GM12873 (cell line): Measurements from ENCODE around the gene TENM3.

Source experiments
- CTCF ChIP-seq: IDR thresholded peaks from 2 replicates; pipeline ENCODE4 v1.5.1; 2012; ENCODE audit warnings: low read depth, mild to moderate bottlenecking, moderate library complexity, low read length, control low read depth; ENCODE audit not compliant: insufficient read depth; ENCODE audit errors: missing control alignments

TENM3 gene

GRCh38 chr4:182842759-182843390, 599.7 kb downstream of the TENM3 start:
- no peak for TF ChIP-seq CTCF

- TF ChIP-seq CTCF, result no peak
Observed at GRCh38 chr4:182843808-182844325, 600.7 kb downstream of the TENM3 start.

- no peak for TF ChIP-seq CTCF
Observed at GRCh38 chr4:182845618-182846017, 602.4 kb downstream of the TENM3 start.

DNA sequence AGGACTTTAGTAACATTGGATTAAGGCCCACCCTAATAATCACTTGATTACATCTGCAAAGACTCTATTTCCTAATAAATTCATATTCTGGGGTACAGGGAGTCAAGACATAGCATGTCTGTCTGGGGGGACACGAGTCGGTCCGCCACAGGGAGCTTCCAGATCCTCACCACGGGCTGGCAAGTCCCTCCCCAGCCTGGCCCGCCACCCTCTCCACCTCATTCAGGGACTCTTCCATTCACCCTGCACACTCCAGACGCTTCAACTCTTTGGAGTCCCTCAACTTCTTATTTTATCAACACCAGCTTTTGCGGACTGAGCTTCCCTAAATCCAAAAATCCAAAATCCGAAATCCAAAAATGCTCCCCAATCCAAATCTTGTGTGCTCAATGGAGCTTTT, 602.8 kb downstream of the TENM3 start:
- no peak for TF ChIP-seq CTCF

DNA sequence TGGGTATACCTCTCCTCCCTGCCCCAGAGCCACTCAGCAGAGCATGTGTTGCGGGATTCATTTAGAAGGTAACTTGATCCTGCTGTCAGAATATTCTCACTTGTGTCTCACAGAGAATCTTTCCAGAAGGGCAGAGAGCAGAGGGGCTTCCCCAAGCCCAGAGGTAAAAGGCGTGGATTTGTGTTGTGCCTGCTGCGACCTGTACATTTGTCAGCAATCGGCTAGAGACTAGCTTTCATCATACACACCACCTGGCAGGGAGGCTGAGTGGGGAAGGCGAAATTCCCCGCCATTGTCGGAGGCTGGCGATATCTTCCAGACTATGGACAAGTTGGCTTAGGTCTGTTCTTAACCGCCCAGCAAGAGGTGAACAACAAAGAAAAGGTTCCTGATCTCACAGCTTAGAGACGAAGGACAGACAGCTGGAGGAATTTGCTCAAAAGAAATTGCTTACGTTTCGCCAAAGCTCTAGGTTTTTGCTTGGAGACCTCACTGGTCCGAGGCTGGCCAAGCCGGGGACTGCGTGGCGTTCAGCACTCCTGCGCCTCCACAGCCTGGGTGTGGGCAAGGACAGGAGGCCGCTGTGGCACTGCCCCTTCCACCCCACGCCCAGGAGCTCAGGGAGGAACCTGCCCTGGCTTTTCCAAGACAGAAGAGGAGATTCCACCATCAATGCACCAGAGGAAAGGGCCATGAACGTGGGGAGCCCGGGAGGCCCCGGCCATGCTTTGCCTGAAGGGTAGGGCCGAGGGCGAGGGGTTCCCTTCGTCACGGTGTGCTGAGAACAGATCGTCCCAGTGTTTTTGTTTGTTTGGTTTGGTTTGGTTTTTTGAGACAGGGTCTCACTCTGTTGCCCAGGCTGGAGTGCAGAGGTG, 604.6 kb downstream of the TENM3 start:
- TF ChIP-seq CTCF, result no peak

DNA sequence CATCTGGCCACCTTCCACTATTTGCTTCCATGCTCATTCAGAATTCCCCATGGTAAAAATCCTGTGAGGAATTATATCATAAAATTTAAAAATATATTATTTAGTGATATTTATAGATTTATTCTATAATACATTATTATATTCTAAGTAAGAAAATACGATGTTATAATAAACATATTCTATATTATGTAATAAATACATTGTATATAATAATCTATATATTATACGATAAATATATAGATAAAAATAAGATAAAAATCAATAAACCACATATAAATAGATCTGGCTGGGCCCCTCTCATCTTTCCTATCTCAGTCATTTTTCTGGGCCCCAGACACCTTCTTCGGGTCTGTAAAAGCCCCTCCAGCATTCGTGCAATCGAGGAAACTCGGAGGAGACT, 605.5 kb downstream of the TENM3 start:
- TF ChIP-seq CTCF, result no peak
